SK-N-MC (cell line): ENCODE data around the gene KCNA5.

Experiments
- EZH2 ChIP-seq: fragments of 200-600 bp; sonication (generic); IDR thresholded peaks from one replicate; pipeline ENCODE4 v1.6.1; 2017; ENCODE audit warnings: antibody characterized with exemption
- FOXP2 ChIP-seq: optimal IDR thresholded peaks from 2 replicates; pipeline ENCODE3; 2011; ENCODE audit warnings: mild to moderate bottlenecking, moderate library complexity; ENCODE audit not compliant: insufficient read depth; ENCODE audit errors: extremely low read length, control extremely low read depth
- POLR2AphosphoS5 ChIP-seq: IDR thresholded peaks from 2 replicates; pipeline ENCODE4 v1.6.1; 2012; ENCODE audit warnings: mild to moderate bottlenecking, low read depth, low read length, borderline replicate concordance

GRCh38 chr12:5094986-5095385, 51.3 kb downstream of the KCNA5 start:
- TF ChIP-seq EZH2 (no peak), POLR2AphosphoS5 (no peak), FOXP2 (no peak)
